Stimulated activated CD4-positive, alpha-beta T cell treated with anti-CD3 and anti-CD28 coated beads, Interleukin-1b, Interleukin-23, amount 100 ng/mL, for 24 hours (primary cell): ENCODE results near the gene ANKFY1.

Experiments
- DNase-seq, 4 experiments: peaks; one replicate each; pipeline ENCODE4 v3.0.0-alpha.2; 2020; ENCODE audit warnings: low read depth in 4 of 4, low spot score in 1 of 4

ANKFY1 gene

DNA sequence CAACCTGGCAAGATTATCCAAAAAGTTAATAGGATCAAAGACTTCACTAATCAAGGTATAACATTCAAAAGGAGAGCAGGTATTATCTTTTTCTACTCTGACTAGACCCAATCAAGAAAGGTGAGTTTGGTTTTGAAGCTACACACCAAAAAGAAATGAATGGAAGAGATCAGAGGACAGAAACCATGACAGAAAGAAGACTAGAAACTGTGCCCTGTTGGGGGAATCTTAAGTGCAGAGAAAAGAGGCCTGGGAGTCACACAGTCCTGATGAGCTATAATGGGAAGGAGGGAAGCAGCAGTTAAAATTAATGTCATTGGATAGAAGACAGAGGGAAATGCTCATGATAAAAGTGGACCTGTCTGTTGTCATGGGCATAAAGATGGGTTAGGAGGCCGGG, 138.2 kb downstream of the ANKFY1 start:
- no peak for DNase-seq

DNA sequence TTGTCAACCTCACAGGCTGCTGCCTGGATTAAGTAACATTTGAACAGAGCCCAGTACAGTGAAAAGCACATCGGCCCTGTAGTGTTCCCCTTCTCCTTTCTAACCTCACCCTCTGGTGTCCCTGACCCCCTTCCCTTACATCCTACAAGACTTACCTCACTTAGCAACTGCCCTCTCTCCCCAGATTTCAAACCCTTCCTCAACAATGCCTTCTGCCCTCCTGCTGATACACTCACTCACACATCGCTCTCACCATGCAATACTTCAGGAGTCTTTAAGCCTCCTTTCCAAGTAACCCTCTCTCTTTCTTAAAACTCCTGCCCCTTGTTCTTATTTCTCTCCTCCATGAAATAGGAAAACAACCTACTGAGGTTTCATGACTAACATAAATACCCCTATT, 138.8 kb downstream of the ANKFY1 start:
- no peak for DNase-seq

- no peak for DNase-seq
Measured at GRCh38 chr17:4120332-4120731, 143.4 kb downstream of the ANKFY1 start.

- DNase-seq = no peak
Measured at GRCh38 chr17:4119299-4119698, 144.5 kb downstream of the ANKFY1 start.

GRCh38 chr17:4118015-4118743, 145.6 kb downstream of the ANKFY1 start:
- no peak for DNase-seq

DNA sequence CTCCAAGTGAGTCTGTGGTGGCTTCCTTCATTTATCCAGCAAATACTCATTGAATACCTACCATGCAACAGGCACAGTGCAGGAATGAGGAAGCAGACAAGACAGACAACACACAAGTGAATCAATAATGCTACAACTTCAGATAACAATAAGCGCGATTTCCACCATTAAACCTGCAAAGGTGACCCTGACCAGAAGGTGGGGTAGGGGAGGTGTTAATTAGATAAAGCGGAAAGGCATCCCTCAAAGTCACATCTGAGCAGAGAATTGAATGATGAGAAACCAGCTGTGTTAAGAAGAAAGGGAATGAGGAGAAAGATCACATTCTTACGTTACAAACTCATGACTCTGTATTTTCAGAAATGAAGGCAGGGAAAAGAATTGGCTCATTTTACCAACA, 147.3 kb downstream of the ANKFY1 start:
- no peak for DNase-seq
